CD4-positive, alpha-beta T cell (primary cell): ENCODE data around the gene RFC5. TPM values are rescaled to one million over a fixed set of nuclear protein-coding genes. Genes with fewer than 3 reads are reported as not detected.

Source experiments
- ATAC-seq: fragments of 200-7000 bp; cut with Tn5 transposase; one replicate; pipeline ENCODE4 v1.10.0; 2022; ENCODE audit warnings: mild to moderate bottlenecking; ENCODE audit not compliant: poor library complexity
- CTCF ChIA-PET: fragments of 350-600 bp; sonication (Branson Sonifier 250); formaldehyde crosslinking; loops from one replicate; lab custom pipeline; 2021; ENCODE audit warnings: antibody characterized with exemption, inconsistent platforms; lab: Charles Lee
- POLR2A ChIA-PET: fragments of 350-600 bp; sonication (Branson Sonifier 250); formaldehyde crosslinking; loops from one replicate; lab custom pipeline; 2021; ENCODE audit warnings: antibody characterized with exemption, inconsistent platforms; lab: Charles Lee
- DNase-seq, 14 experiments: peaks; one replicate each; pipeline ENCODE4 v3.0.0-alpha.2; 2013 to 2020; ENCODE audit warnings: mixed read lengths in 2 of 14
- H3K27ac ChIP-seq, 2 donors: one replicate each; pipeline versions ENCODE4 v1.5.1 to v1.7.0; 2013; ENCODE audit warnings: low read length in 2 of 2, low read depth in 1 of 2, mild to moderate bottlenecking in 1 of 2
- H3K27me3 ChIP-seq, 2 experiments: 1 replicate in 1 of 2; 2 replicates in 1 of 2; pipeline versions ENCODE4 v1.6.1 to v1.7.0; 2013; ENCODE audit warnings: low read length in 2 of 2, control low read depth in 1 of 2, mild to moderate bottlenecking in 1 of 2, moderate library complexity in 1 of 2; ENCODE audit not compliant: insufficient read depth in 2 of 2, control insufficient read depth in 1 of 2
- H3K36me3 ChIP-seq: one replicate; pipeline ENCODE4 v1.6.1; 2013; ENCODE audit warnings: low read length, control low read depth; ENCODE audit not compliant: insufficient read depth
- H3K4me1 ChIP-seq: one replicate; pipeline ENCODE4 v1.6.1; 2013; ENCODE audit warnings: low read length, control low read depth; ENCODE audit not compliant: insufficient read depth
- H3K4me3 ChIP-seq: one replicate; pipeline ENCODE4 v1.5.1; 2013; ENCODE audit warnings: mild to moderate bottlenecking, low read length, moderate library complexity
- H3K9me3 ChIP-seq, 2 experiments: 1 replicate in 1 of 2; 2 replicates in 1 of 2; pipeline versions ENCODE4 v1.6.1 to v1.7.0; 2013; ENCODE audit warnings: low read length in 2 of 2, mild to moderate bottlenecking in 2 of 2, control low read depth in 1 of 2, moderate library complexity in 1 of 2; ENCODE audit not compliant: control insufficient read depth in 1 of 2, insufficient read depth in 1 of 2
- H3K27ac Mint-ChIP-seq: one replicate; pipeline ENCODE4 v1.8.0; 2020; ENCODE audit warnings: mixed read lengths
- H3K27me3 Mint-ChIP-seq: one replicate; pipeline ENCODE4 v1.8.0; 2021; ENCODE audit warnings: mixed read lengths
- H3K36me3 Mint-ChIP-seq: one replicate; pipeline ENCODE4 v1.8.0; 2021; ENCODE audit warnings: low read depth, mixed read lengths
- H3K4me1 Mint-ChIP-seq: one replicate; pipeline ENCODE4 v1.8.0; 2021; ENCODE audit warnings: low read depth, mixed read lengths
- H3K4me3 Mint-ChIP-seq: one replicate; pipeline ENCODE4 v1.8.0; 2020; ENCODE audit warnings: mild to moderate bottlenecking, mixed read lengths
- H3K9me3 Mint-ChIP-seq: one replicate; pipeline ENCODE4 v1.8.0; 2020; ENCODE audit warnings: mixed read lengths
- intact Hi-C, 2 experiments: fragments of 100-400 bp; cut with DNase I in 1 of 2; cut with micrococcal nuclease in 1 of 2; formaldehyde crosslinking; loops; one replicate each; pipeline versions ENCODE4 v1.15.1 to v1.9.0; 2023 to 2025; cut with DNase I, micrococcal nuclease
- total RNA-seq, 174 experiments: library from RNA in 2 of 174; stranded (reverse) in 2 of 174; gene quantifications; one replicate each; pipeline ENCODE4 v1.2.3 and lab custom pipeline; 2021 to 2026
- TF ChIP-seq, protein P1 (sequence below): fragments of 200-600 bp; IDR thresholded peaks from one replicate; pipeline ENCODE4 v1.8.0; 2022; ENCODE audit warnings: antibody characterized with exemption, mild to moderate bottlenecking

The RFC5 gene
- total RNA-seq, 2 experiments from 2014 or later, result 8.7 to 9.1 TPM

GRCh38 chr12:118058881-118059280, 42.4 kb downstream of the RFC5 start:
- POLR2A ChIA-PET, result no interaction called here
- DNase-seq, result peak in 3 of 14 experiments; percentile 20 to 43 (median 28)
- H3K4me3 Mint-ChIP-seq, result peak overlapping the region; percentile 92

DNA sequence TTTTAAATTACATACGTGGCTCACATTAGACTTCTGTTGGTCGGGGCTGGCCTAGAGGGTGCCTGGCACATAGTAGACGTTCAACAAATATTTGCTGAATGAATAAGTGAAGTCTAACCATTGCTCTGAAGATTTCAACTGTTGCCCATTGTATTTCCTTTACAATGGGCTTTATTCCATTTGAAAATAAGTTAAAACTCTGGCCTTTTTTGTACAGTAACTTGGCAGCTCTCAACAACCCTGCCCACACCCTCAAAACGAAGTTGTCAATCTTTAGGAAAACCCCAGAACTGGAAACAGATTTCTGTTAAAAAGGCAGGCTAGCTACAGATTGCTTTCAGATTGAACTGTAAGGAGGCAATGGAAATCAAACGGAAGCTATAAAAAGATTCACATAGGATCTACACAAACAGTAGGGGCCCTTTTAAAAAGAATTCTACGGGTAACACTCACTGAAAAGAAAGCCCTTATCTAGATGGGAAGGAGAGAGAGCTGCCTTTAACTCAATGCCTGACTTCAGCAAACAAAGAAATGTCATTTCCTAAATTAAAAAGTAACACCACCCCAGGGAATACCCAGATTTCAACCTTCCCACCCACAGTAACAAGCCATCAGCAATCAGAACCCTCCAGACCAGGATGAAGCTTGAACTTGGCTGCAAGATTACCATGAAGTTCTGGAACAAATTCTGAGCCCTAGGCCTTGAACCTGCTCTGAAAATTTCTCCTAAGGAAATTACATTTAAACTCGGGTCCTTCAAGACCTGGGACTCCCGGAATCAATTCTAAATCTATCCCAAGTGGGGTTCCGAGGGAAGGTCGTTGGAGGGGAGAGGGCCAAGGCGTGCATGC, 43.1 kb downstream of the RFC5 start:
- no peaks in the 10 kb centered on the region for H3K36me3 ChIP-seq
- Mint-ChIP-seq H3K4me1 (peaks cover 48% of the 10 kb centered on the region), H3K36me3 (peaks cover 29% of the 10 kb centered on the region), H3K4me3 (peak overlapping the region; percentile 92), H3K27me3 (no peaks in the 10 kb centered on the region), H3K9me3 (no peaks in the 10 kb centered on the region), H3K27ac (peak overlapping the region; percentile 90)
- CTCF ChIA-PET, result interaction anchor here (0.9 kb wide), 1 partner anchor 185 kb away, joined by 4 read pairs; no protein-coding TSS in a partner anchor
- H3K27ac ChIP-seq, result peak overlapping the region; percentile 61 to 85
- TF ChIP-seq, protein P1, sequence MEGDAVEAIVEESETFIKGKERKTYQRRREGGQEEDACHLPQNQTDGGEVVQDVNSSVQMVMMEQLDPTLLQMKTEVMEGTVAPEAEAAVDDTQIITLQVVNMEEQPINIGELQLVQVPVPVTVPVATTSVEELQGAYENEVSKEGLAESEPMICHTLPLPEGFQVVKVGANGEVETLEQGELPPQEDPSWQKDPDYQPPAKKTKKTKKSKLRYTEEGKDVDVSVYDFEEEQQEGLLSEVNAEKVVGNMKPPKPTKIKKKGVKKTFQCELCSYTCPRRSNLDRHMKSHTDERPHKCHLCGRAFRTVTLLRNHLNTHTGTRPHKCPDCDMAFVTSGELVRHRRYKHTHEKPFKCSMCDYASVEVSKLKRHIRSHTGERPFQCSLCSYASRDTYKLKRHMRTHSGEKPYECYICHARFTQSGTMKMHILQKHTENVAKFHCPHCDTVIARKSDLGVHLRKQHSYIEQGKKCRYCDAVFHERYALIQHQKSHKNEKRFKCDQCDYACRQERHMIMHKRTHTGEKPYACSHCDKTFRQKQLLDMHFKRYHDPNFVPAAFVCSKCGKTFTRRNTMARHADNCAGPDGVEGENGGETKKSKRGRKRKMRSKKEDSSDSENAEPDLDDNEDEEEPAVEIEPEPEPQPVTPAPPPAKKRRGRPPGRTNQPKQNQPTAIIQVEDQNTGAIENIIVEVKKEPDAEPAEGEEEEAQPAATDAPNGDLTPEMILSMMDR, result no peak
- no peaks in the 10 kb centered on the region for H3K9me3 ChIP-seq
- no peak for ATAC-seq
- peaks cover 31% of the 10 kb centered on the region for H3K4me1 ChIP-seq
- POLR2A ChIA-PET, result interaction anchor here (1.0 kb wide), 1 partner anchor 77 kb away, joined by 3 read pairs; the partner anchor contains the start of gene PEBP1
- H3K27me3 ChIP-seq, result no peaks in the 10 kb centered on the region
- intact Hi-C loops, result loop anchor here in 1 of 2 experiments (5.0 kb wide), 2 partner anchors 78 to 318 kb away; partner anchors contain the start of genes PEBP1 and SUDS3
- peak in 3 of 14 experiments; percentile 32 to 37 (median 34) for DNase-seq
- H3K4me3 ChIP-seq, result peak overlapping the region; percentile 74

More at GRCh38 chr12:118058881-118059280, 42.4 kb downstream of the RFC5 start:
- Histone ChIP-seq H3K4me3 (no peak overlapping the region), H3K27ac (peak overlapping the region in 1 of 2 donors; percentile 85), H3K9me3 (no peaks in the 10 kb centered on the region), H3K4me1 (peaks cover 31% of the 10 kb centered on the region), H3K27me3 (no peaks in the 10 kb centered on the region), H3K36me3 (no peaks in the 10 kb centered on the region)
- H3K27me3 Mint-ChIP-seq, result no peaks in the 10 kb centered on the region
- CTCF ChIA-PET, result interaction anchor here (0.9 kb wide), 1 partner anchor 184 kb away, joined by 4 read pairs; no protein-coding TSS in a partner anchor
- H3K36me3 Mint-ChIP-seq, result peaks cover 29% of the 10 kb centered on the region
- H3K27ac Mint-ChIP-seq, result peak overlapping the region; percentile 90
- no peak for ATAC-seq
- H3K4me1 Mint-ChIP-seq, result peaks cover 41% of the 10 kb centered on the region
- intact Hi-C loops, result no loop called here
- TF ChIP-seq, protein P1, result no peak
- no peaks in the 10 kb centered on the region for H3K9me3 Mint-ChIP-seq

- Mint-ChIP-seq H3K27ac (peak overlapping the region; percentile 90), H3K36me3 (peaks cover 24% of the 10 kb centered on the region), H3K4me3 (peak overlapping the region; percentile 92), H3K27me3 (peaks cover 2% of the 10 kb centered on the region), H3K9me3 (no peaks in the 10 kb centered on the region), H3K4me1 (peaks cover 52% of the 10 kb centered on the region)
- POLR2A ChIA-PET, result interaction anchor here (0.9 to 2.6 kb wide), 7 partner anchors 12 to 313 kb away, joined by 3 to 28 read pairs (median 4); partner anchors contain the start of genes PEBP1, RFC5 and TAOK3
- Histone ChIP-seq H3K27ac (peak overlapping the region; percentile 61 to 85), H3K36me3 (no peaks in the 10 kb centered on the region), H3K4me1 (peaks cover 32% of the 10 kb centered on the region), H3K27me3 (no peaks in the 10 kb centered on the region), H3K4me3 (peak overlapping the region; percentile 74), H3K9me3 (no peaks in the 10 kb centered on the region)
- CTCF ChIA-PET, result no interaction called here
- peak; percentile 25 for ATAC-seq
- DNase-seq, result peak in 11 of 14 experiments; percentile 2 to 63 (median 22)
- intact Hi-C loops, result loop anchor here in 1 of 2 experiments (5.0 kb wide), 2 partner anchors 77 to 317 kb away; partner anchors contain the start of genes PEBP1 and SUDS3
- TF ChIP-seq, protein P1, result no peak
Observed at GRCh38 chr12:118060301-118061010, 44.0 kb downstream of the RFC5 start.
